HG03432 (cell line): ENCODE data around the gene LIN7B.
A peak's percentile ranks its signal among the peaks of the same experiment; 100 is the strongest.
"Not testable (repeated sequence)": the region's sequence is repeated elsewhere in the genome, so short reads cannot be mapped to it uniquely, and the experiment has no call there.

Experiments
- ATAC-seq: cut with Tn5 transposase; IDR thresholded peaks from one replicate; pipeline ENCODE4 v1.9.1; 2021; ENCODE audit warnings: mild to moderate bottlenecking, moderate library complexity; ENCODE audit not compliant: unreplicated experiment

Gene LIN7B

DNA sequence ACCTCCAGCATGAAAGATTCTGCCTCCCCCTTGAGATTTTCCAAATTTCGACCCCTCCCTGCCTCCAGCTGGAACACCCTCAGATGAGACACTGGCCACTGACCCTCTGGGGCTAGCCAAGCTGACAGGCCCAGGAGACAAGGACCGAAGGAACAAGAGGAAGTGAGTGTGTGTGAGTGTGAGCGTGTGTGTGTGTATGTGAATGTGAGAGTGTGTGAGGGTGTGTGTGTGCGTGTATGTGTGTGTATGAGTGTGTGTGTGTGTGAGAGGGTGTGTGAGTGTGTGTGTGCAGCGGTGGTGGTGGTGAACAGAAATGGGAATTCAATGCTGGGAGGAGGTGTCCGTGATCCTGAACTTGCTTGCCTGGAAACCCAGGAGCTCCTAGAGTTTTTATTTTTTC is 27.2 kb downstream of the LIN7B start:
- no peak for ATAC-seq

- ATAC-seq: peak; percentile 58
Observed at GRCh38 chr19:49142866-49143335, 28.7 kb downstream of the LIN7B start.

GRCh38 chr19:49145573-49146407 is 31.6 kb downstream of the LIN7B start:
- ATAC-seq: no peak

- ATAC-seq: not testable (repeated sequence)
Observed at GRCh38 chr19:49146408-49146770, 32.2 kb downstream of the LIN7B start.

DNA sequence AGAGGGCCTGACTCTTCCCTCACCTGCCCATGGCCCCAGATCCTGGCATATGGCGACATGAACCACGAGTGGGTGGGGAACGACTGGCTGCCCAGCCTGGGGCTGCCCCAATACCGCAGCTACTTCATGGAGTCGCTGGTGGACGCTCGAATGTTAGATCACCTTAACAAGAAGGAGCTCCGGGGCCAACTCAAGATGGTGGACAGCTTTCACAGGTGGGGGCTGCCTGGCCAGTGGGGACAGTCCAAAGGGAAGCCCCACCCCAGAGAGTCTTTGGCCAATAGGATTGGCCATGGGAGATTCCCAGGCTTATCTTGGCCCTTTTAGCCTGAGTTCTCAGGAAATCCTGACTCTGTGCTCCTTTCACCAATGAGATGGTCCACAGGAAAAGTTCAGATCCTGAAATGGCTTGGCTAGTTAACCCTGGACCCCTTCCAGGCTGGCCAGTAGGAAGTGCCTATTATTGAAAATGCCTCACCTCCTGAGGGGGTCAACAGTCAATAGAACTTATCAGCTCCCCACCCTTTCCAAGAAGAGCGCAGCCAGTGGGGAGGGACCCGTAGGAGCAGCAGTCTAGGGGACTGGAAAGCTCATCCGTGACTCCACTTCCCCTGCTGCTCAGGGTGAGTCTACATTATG is 34.0 kb downstream of the LIN7B start:
- no peak for ATAC-seq

DNA sequence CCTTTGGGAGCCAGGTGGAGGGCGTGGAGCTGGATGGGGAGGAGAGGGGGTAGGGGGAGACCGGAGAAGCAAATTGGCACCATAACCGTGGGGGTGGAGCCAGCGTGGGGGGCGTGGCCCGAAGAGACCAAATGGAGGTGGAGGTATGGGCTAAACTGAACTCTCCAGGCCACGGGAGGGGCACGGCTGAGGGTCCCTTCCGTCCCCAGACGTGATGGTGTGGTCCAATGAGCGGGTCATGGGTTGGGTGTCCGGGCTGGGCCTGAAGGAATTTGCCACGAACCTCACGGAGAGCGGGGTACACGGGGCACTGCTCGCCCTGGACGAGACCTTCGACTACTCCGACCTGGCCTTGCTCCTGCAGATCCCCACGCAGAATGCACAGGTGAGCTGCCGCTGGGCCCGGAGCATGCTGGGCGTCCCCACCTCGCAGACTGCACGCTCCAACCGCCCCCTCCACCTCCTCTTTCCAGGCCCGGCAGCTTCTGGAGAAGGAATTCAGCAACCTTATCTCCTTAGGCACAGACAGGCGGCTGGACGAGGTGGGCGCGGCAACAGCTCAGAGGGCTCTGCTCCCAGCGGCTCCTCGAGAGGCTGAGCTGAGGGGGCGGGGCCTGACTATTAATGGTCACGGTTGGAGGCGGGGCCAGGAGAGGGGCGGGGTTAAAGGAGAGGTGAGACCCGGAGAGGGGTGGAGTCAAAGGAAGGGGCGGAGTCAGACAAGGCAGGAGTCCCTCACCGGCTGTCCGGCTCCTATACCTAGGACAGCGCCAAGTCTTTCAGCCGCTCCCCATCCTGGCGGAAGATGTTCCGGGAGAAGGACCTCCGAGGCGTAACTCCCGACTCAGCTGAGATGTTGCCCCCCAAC is 34.8 kb downstream of the LIN7B start:
- no peak for ATAC-seq

- ATAC-seq: no peak
Observed at GRCh38 chr19:49149652-49150105, 35.5 kb downstream of the LIN7B start.

DNA sequence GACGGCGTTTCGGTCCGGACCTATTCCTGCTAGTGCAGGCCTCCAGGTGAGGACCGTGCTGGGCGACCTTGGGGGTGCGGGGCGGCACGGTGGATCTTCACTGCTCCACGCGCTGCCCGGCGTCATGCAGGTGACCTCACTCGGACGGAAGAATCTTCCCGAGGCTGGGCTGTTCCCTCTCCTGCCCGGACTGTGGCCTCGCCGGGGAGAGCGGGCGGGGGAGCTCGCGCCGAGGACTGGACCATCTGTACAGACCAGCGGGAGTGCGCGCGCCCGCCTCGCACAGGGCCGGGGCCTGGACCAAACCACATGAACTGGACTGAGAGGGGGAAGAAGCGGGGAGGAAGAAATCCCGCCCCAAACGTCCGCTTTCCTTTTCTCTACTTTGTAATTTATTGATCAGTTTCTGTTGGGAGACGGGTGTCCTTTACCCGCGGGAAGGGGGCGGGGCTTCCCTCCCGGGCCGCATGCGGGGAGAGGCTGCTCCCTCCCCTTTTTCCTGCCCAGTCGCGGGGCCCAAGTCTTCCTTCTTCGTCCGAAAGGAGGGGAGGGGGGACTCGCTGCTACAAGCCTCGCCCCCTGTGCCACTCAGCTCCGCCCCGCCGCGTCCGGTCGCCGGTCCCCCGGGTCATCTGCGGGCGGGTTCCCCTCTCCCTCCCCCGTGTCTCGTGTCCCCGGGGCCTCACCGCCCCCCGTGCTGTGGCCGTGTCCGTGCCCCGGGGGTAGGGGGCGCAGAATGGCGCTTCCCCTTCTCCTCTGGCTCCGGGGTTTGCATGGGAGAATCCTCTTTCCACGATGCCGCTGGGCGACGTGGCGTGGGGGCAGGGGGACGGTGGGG is 36.2 kb downstream of the LIN7B start:
- no peak for ATAC-seq

DNA sequence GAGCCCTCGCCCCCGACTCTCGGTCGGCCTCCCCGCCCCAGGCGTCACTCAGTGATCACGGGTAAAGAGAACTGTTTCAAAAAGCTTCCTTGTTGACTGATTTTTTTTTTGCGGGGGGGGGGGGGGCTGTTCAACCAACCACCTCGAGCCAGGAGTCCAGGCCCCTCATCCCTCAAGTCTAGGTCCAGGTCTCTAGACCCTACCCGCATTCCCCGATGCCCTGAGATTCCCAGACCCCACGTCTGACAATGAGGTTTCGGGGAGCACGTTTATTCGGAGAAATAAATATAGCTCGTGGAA is 36.7 kb downstream of the LIN7B start:
- no peak for ATAC-seq

- ATAC-seq: no peak
Observed at GRCh38 chr19:49151267-49152118, 37.3 kb downstream of the LIN7B start.

DNA sequence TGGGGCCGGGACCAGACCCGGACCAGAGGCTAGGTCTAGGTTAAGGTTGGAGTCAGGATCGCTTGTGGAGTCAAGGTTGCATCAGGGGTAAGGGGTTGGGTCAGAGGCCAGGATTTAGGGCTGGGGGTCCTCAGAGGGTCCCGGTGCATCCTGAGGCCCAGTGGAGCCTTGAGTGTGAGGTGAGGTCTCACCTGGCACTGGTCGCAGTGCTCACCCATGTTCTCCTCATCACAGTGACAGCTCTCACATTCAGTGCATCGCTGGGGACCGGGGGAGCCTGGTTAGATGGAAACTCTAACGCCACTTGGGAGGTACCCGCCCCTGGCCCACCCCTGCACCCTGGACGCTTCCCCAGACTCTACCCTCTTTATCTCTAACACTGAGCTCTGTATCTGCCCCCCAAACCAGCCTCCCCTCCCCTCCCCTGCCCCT is 38.0 kb downstream of the LIN7B start:
- no peak for ATAC-seq

DNA sequence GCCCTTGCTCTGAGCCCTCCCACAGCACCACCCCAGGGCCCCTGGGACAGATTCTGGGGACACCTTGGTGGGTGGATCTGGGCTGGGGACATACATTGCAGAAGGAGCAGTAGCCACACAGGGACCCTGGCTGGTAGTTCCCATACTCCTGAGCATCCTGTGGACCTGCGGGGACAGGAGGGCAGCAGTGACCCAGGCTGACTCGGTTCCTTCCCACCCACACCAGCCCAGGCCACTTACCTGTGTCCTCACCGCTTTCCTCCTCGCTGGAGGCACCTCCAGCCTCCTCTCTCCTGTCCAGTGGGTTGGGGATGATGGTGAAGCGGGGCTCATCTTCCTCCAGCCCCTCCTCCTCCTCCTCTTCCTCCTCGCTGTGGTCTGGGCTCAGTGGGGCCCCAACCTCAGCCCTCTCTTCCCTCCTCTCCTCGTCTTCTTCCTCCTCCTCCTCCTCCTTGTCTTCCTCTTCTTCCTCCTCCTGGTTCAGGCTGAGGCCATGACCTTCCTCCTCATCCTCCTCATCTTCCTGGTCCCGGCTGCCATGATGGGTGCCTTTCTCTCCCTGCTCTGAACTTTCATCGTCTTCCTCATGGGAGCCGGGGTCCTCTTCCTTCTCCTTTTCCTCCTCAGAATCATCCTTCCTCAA is 39.1 kb downstream of the LIN7B start:
- no peak for ATAC-seq

DNA sequence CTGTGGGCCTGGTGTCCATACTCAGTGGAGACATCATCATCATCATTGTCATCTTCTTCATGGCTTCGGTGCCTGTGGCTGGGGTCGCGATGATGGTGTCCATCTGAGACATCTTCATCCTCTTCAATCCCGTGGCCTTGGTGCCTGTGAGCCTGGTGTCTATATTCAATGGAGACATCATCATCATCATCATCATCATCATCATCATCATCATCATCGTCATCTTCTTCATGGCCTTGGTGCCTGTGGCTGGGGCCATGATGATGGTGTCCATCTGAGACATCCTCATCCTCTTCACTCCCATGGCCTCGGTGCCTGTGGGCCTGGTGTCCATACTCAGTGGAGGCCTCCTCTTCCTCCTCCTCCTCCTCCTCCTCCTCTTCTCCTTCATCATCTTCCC is 40.1 kb downstream of the LIN7B start:
- ATAC-seq: no peak

DNA sequence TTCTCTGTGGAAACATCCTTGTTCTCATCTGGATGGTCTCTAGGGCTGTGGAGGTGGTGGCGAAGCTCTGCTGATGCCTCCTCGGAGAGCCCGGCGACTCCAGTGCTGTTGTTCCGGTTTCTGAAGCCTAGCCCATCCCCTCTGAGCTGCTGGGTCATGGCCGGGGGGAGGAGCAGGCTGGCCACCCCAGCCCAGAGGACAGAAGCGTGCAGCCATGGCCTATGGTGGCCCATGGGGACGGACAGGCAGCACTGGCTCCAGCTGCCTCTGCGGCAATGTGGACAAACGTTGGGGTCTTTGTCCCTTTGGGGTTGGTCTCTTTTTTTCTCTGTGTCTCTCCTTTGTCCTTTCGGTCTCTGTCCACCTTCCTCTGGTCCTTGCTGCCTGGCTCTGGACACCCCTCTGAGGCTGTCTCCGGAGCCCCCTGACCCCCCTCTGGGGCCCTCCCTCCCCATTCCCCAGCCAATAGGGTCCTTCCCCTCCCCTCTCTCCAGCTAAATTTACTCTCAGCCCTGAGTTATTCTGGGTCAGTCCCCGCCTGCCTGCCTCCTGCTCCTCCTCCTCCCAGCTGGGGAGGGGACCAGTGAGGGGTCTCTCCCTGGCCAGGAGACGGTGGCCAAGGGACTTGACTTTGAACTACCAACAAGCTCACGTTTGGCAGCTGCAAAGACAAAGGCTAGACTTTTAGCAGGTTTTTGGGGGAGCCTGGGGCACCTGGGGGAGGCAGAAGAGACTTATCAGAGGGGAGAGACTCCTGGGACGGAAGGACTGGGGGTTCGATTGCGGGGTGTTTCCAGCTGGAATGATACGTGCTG is 41.0 kb downstream of the LIN7B start, which contains the start of gene HRC:
Gene HRC (minus strand): TSS at position 392 of the 815 bp plus-strand sequence. CDS start 159 bp downstream, at position 233.
- ATAC-seq: no peak

DNA sequence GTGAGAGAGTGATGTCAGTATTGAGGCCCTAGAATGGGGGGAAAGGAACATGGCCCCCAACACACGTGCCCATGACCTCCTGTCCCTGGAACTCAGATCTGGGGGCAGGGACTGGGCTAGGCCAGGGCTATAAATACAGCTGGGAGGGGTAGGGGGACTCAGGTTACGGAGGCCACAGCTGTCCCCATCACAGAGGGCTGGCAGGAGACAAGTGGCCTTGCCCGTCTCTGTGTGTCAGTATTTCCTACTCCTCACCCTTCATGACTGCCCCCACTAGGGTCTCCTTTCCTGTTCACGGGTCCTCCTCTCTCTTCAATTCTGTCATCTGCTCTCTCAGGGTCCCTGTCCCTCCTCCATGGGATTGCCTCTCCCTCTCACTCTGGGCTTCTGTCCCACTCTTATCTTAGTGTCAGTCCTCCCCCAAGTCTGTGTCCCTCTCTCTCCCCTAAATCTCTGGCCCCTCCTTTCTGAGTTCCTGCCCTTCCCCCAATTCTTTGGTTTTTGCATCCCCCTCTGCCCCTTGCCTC is 41.7 kb downstream of the LIN7B start:
- ATAC-seq: no peak

DNA sequence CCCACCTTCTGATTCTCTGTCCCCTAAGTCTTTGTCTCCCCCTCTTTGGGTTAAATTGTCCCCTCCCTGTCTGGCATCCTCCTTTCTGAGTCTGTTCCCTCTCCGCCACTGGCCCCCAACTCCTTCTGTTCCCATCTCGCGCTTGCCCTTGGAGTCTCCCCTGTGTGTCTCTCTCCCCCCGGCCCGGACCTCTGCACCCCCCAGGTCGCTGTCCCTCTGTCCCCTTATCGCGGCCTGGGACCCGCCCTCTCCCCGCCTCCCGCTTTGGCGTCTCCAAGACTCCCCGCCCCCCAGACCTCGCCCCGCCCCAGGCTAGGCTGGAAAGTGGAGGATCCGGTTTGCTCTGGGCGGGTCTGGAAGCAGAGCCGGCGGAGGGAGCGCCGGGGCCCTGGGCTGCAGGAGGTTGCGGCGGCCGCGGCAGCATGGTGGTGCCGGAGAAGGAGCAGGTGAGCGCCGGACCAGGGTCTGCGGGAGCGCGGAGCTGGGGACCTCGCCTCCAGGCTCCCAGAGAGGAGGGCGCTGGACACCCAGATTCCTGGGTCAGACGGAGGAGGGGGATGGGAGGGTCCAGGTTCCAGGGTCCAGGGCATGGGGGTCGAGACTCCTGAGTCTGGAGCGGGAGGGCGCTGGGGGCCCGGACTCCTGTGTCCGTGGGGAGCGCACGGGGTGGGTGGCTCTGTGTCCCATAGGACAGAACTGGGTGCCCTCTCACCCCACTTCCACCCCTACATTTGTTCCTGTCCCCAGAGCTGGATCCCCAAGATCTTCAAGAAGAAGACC is 43.5 kb downstream of the LIN7B start, which contains the start of gene TRPM4:
Gene TRPM4 (plus strand): TSS at position 348 of the 780 bp plus-strand sequence. CDS start 75 bp downstream, at position 423.
- ATAC-seq: no peak
